Measurements from ENCODE around the gene PRPH. TPM values are rescaled to one million over a fixed set of nuclear protein-coding genes. Genes with fewer than 3 reads are reported as not detected.

Gene PRPH
- total RNA-seq, 4 donors from 2014 or later: 1.1 to 1.5 TPM; not detected in 2

DNA sequence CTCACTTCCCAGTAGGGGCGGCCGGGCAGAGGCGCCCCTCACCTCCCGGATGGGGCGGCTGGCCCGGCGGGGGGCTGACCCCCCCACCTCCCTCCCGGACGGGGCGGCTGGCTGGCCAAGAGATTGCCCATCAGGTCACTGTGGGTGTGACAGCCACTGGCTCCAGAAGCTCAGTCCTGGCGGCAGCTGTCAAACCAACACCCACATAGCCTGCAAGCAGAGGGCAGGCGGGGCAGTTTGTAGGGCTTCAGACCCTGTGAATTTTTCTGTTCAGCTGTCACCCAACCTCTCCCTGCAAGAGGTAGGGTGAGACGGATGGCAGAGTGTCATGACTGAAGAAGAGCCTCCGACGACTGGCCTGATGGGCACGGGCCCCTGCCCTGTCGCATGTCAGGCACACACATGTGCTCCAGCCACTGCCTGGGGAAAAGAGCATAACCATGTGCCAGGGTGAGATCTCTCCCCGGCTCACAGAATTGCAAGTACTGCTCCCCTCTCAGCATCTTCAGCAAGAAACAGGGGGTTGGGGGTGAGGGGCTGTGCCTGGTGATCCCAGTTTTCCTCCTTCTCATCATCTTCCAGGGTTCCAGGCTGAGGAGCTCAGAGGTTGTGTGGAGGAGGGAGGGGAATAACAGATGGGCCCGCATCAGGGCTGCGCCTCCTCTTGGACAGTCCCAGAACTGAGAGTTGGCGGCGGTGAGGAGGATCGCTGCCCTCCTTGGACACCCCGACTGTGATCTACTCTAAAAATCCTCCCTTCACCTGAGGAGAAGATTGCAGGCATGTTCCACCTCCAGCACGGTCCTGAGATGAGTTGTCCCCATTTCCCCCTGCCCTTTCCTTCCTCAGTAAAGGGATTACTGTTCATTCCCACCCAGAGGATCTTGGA, 11.2 kb upstream of the PRPH start:
- peaks cover 7% of the 10 kb centered on the region for H3K27me3 ChIP-seq
- H3K36me3 ChIP-seq: no peaks in the 10 kb centered on the region
- no peak for DNase-seq (ENCODE audit: low spot score in 2 of 2)
- TF ChIP-seq, protein P1, sequence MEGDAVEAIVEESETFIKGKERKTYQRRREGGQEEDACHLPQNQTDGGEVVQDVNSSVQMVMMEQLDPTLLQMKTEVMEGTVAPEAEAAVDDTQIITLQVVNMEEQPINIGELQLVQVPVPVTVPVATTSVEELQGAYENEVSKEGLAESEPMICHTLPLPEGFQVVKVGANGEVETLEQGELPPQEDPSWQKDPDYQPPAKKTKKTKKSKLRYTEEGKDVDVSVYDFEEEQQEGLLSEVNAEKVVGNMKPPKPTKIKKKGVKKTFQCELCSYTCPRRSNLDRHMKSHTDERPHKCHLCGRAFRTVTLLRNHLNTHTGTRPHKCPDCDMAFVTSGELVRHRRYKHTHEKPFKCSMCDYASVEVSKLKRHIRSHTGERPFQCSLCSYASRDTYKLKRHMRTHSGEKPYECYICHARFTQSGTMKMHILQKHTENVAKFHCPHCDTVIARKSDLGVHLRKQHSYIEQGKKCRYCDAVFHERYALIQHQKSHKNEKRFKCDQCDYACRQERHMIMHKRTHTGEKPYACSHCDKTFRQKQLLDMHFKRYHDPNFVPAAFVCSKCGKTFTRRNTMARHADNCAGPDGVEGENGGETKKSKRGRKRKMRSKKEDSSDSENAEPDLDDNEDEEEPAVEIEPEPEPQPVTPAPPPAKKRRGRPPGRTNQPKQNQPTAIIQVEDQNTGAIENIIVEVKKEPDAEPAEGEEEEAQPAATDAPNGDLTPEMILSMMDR (IDR thresholded peaks at IDR 0.05): no peak
- TF ChIP-seq EP300 (IDR thresholded peaks at IDR 0.05) (no peak), POLR2A (IDR thresholded peaks at IDR 0.05) (no peak)
- H3K27ac ChIP-seq: no peak overlapping the region
- peaks cover 5% of the 10 kb centered on the region for H3K4me1 ChIP-seq
- H3K4me3 ChIP-seq: no peak overlapping the region
- 73% methylated on average over 12 of the region's 25 CpGs for WGBS
- H3K9me3 ChIP-seq: no peaks in the 10 kb centered on the region

DNA sequence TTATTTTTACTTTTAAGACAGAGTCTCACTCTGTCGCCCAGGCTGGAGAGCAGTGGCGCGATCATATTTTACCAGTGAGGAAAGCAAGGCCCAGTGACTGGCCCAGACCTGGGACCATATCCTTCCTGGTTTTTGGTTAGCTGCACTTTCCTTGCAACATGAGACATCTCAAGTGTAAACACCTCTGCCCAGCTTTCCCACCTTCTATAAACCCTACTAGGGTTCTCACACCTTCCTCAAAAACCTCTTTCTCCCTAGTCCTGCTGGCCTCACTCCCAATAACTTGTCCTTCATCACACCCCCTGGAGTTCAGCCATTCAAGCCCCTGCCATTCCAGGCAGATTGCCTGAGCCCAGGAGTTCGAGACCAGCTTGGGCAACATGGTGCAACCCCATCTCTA, 10.3 kb upstream of the PRPH start:
- WGBS: 91% methylated on average over 4 of the region's 4 CpGs
- Histone ChIP-seq H3K4me1 (peaks cover 8% of the 10 kb centered on the region), H3K4me3 (no peak overlapping the region), H3K36me3 (no peaks in the 10 kb centered on the region), H3K9me3 (no peaks in the 10 kb centered on the region), H3K27ac (no peak overlapping the region), H3K27me3 (peaks cover 7% of the 10 kb centered on the region)
- no peak for TF ChIP-seq POLR2A (IDR thresholded peaks at IDR 0.05)
- DNase-seq (ENCODE audit: low spot score in 2 of 2): no peak

GRCh38 chr12:49287876-49288275, 7.1 kb upstream of the PRPH start:
- 56% methylated on average over 6 of the region's 6 CpGs for WGBS

DNA sequence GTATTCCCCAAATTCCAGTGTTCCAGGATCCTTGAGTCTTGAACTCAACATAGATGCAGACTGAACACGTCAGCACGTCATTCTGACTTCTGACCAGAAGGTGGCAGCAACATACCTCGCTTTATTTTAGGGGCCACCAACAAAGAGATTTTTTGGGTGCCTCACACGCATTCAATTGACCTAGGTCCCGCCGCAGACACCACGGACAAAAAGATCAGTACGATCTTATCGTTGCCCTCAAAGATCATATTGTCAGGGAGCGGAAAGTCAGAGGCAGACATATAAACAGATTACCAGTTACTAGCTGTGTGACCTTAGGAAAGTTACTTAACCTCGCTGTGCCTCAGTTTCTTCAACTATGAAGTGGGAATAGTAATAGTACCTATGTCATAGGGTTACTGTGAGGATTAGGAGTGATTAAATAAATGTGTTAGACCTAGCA, 6.5 kb upstream of the PRPH start:
- H3K4me1 ChIP-seq: peaks cover 17% of the 10 kb centered on the region
- no peaks in the 10 kb centered on the region for H3K36me3 ChIP-seq
- DNase-seq (ENCODE audit: low spot score in 2 of 2): no peak
- no peak overlapping the region for H3K4me3 ChIP-seq
- H3K9me3 ChIP-seq: no peaks in the 10 kb centered on the region
- H3K27me3 ChIP-seq: peaks cover 7% of the 10 kb centered on the region
- TF ChIP-seq, protein P1 (IDR thresholded peaks at IDR 0.05): peak; percentile 80 to 85
- TF ChIP-seq POLR2AphosphoS5 (IDR thresholded peaks at IDR 0.05): no peak
- H3K27ac ChIP-seq: no peak overlapping the region
- 11% methylated on average over 11 of the region's 11 CpGs for whole genome bisulfite sequencing

More at GRCh38 chr12:49287876-49288275, 7.1 kb upstream of the PRPH start:
- Histone ChIP-seq H3K9me3 (no peaks in the 10 kb centered on the region), H3K27me3 (peaks cover 7% of the 10 kb centered on the region), H3K27ac (no peak overlapping the region), H3K4me1 (peaks cover 12% of the 10 kb centered on the region), H3K36me3 (no peaks in the 10 kb centered on the region), H3K4me3 (no peak overlapping the region)
- DNase-seq (ENCODE audit: low spot score in 2 of 2): no peak
- TF ChIP-seq, protein P1 (IDR thresholded peaks at IDR 0.05): no peak
- no peak for TF ChIP-seq POLR2AphosphoS5 (IDR thresholded peaks at IDR 0.05)
- TF ChIP-seq EP300 (IDR thresholded peaks at IDR 0.05): no peak
- TF ChIP-seq POLR2A (IDR thresholded peaks at IDR 0.05): no peak

- TF ChIP-seq POLR2AphosphoS5 (IDR thresholded peaks at IDR 0.05) (no peak), POLR2A (IDR thresholded peaks at IDR 0.05) (no peak), EP300 (IDR thresholded peaks at IDR 0.05) (no peak)
- TF ChIP-seq, protein P1 (IDR thresholded peaks at IDR 0.05): no peak
- Histone ChIP-seq H3K36me3 (no peaks in the 10 kb centered on the region), H3K27me3 (peaks cover 1% of the 10 kb centered on the region), H3K4me1 (peaks cover 21% of the 10 kb centered on the region), H3K27ac (no peak overlapping the region), H3K9me3 (no peaks in the 10 kb centered on the region), H3K4me3 (no peak overlapping the region)
- 71% methylated on average over 9 of the region's 9 CpGs for WGBS
- no peak for DNase-seq (ENCODE audit: low spot score in 2 of 2)
Measured at GRCh38 chr12:49288922-49289555, 5.9 kb upstream of the PRPH start.

All from suprapubic skin (tissue), 4 donors.